Stimulated activated CD8-positive, alpha-beta memory T cell treated with anti-CD3 and anti-CD28 coated beads, Interleukin-4, amount 100 ng/mL, for 1 hour (primary cell): ENCODE measurements around the gene GDF10.

Source experiments
- DNase-seq, 2 donors: peaks; one replicate each; pipeline ENCODE4 v3.0.0-alpha.2; 2020; ENCODE audit warnings: low read depth in 2 of 2, low spot score in 1 of 2

The GDF10 gene, protein sequence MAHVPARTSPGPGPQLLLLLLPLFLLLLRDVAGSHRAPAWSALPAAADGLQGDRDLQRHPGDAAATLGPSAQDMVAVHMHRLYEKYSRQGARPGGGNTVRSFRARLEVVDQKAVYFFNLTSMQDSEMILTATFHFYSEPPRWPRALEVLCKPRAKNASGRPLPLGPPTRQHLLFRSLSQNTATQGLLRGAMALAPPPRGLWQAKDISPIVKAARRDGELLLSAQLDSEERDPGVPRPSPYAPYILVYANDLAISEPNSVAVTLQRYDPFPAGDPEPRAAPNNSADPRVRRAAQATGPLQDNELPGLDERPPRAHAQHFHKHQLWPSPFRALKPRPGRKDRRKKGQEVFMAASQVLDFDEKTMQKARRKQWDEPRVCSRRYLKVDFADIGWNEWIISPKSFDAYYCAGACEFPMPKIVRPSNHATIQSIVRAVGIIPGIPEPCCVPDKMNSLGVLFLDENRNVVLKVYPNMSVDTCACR

GRCh38 chr10:47299611-47300428 lies at the start of gene GDF10:
Gene GDF10, plus strand, starts transcription at chr10:47300197. Its CDS starts 455 bp downstream, at chr10:47300652.
- DNase-seq = no peak

DNA sequence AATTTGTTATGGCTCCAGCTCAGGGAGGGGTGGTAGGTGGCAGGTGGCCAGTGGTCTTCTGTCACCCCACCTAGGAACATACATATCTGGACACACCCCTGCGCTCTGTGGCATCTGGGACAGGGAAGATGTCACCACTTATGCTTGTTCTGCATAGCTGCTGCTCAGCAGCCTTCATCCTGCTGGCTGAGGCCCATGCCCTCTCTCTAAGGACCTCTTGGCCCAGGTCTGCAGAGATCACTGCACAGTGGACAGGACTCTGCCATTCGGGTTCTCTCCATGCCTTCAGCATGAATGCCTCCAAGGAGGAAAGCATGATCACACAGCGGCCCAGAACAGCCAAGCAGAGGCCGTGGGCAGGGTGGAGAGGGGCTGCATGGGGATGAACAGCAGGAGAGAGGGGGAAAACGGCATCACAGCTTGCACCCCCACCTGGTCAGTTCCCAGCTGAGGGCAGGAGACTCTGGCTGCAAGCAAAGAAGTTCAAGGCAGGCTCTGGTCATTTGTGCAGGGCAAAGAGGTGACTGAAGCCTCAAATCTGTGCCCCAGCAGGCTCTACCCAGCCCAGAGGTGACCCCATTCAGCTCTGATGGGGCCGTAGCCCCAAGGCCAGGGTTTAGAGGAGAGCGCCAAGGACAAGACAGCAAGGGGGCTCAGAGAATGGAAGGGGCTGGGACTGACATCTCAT lies 47.8 kb upstream of the GDF10 start:
- no peak for DNase-seq

DNA sequence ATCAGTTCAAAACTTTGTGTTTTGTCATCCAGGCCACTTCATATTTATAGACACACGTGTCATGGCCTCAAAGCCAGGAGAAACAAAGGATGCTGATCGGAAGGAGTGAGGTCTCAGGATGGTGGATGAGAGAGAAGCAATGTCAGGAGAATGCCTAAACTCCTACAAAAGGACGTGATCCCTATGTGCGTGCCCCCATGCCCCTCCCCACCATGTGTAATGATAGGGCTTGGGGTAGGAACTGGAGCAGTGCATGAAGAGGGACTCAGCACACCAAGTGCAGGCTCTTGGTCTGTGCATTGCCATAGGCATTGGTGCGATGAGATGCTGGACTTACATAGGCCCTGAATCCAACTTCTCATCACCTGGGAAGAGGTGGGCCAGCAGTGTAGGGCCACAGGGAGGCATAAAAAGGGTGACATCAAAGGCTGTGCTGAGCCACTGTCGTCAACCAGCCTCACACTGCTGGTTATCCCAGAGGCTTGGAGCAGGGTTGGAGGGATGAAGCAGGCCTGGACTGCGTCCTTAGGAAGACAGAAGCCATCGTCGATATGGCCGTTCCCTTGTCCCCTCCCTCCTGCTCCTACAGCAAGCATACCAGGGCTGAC lies 46.9 kb upstream of the GDF10 start:
- no peak for DNase-seq

GRCh38 chr10:47253651-47254375 lies 46.2 kb upstream of the GDF10 start:
- no peak for DNase-seq

DNA sequence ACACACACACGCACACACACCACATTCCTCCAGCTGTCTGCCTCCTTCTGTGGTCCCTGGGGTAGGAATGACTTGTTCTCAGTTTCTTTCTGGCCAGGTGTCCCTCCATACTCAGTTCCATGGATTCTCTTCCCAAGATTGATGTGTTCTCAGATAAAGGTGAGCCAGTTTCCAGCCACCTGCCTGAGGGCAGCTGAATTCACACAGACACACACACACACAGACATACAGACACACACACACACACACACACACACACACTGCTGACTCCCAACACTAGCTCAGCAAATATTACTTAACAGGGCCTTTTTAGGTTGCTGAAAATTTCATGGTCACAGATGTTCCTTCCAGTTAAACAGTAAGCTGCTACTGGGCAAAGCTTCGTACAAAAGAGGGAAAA lies 45.4 kb upstream of the GDF10 start:
- no peak for DNase-seq

DNA sequence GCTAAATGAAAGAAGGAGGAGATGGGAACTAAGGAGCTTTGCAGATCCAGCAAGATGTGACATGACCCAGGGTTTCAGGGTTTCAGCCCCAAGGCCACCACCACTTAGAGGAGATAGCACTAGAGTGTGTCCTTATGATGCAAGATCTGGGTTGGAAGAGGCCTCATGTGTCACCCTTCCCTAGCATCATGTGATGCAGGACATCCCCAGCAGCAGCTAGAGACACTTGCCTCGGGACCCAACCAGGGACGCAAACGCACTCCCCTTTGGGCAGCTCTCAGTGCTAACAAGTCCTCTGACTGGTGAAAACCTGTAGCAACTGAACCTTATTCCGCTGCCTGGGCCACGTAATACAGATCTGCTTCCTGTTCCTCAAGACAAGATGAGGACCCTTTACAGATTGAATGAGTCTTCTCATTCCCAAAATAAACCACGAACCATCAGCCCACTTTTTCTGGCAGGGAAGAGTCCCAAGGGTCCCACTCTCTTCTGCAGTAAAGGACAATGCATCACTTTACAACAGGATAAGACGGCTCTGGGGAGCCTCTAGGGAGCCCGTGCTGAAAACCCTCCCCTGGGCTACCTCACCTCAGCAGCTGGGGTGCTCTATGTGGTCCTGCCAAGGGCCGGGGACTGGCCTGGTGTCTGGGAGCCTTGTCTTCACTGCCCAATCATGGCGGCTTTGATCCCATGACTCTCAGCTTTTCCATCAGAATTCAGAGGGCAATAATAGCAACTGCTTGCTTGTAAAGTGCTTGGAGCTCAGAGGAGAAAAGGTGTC lies 44.8 kb upstream of the GDF10 start:
- no peak for DNase-seq

GRCh38 chr10:47255866-47256265 lies 44.1 kb upstream of the GDF10 start:
- no peak for DNase-seq

- DNase-seq = no peak
Measured at GRCh38 chr10:47256751-47257336, 43.2 kb upstream of the GDF10 start.

GRCh38 chr10:47257396-47258120 lies 42.4 kb upstream of the GDF10 start:
- DNase-seq = no peak

DNA sequence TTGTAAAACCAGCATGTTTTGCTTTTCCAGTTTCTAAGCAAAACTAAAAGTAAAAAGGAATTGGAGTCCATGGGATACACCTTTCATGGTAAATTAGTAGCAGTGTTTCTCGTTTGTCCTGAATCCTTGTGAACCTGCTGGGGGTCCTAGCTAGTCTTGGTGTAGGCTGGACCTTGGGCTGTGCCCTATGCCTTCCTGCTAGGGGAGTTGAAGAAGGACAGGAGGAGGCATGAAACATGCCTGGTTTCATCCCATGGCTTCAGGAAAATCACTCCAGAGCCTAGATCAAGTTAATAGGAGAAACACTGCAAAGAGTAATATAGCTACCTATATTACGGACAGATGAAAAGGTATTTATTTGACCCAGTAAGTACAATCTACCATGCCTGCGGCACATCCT lies 41.1 kb upstream of the GDF10 start:
- no peak for DNase-seq

DNA sequence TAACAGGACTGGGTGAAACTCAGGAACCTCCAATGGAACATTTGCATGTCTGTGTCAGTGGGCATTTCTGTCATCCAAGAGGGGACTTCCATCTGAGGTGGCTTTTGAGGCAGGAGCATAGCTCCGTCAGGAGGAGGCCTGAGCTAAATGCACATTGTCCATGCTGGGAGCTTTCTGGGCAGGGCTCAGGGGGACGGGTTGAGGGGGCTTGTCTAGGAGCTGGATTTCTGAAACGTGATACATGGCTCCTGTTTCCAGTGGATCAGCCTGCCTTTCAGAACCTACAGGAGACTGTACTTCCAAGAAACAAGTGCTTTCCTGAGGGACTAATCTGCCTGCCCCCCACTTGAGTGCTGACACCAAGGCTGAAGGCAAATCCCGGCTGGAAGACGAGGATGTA lies 40.5 kb upstream of the GDF10 start:
- DNase-seq = no peak

DNA sequence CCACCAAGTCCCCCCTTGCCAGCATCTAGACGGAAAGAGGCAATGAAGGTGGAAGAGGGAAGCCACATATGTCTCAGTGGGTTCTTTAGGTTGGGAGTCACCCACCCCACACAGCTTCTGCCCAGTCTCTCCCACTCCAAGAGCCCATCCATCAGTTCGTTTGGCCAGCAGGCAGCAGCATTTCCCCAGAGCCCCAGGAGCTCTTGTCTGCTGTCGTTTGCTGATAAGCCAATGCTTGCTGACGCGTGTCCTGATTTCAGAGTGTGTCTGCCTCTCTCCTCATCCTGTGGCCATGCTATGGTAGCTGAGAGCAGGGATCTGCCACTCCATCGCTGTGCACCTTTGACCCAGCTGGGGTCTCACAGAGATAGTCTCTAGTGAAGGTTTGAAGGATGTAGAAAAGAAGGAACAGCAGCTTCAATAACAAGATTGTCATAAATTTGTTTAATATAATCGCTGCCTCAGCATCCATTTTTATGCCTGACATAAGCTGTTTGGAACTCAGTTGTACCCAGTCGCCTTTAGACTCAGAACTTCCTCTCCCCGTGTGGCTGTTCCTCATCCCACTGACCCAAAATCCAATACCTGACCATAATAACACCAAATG lies 39.4 kb upstream of the GDF10 start:
- no peak for DNase-seq

DNA sequence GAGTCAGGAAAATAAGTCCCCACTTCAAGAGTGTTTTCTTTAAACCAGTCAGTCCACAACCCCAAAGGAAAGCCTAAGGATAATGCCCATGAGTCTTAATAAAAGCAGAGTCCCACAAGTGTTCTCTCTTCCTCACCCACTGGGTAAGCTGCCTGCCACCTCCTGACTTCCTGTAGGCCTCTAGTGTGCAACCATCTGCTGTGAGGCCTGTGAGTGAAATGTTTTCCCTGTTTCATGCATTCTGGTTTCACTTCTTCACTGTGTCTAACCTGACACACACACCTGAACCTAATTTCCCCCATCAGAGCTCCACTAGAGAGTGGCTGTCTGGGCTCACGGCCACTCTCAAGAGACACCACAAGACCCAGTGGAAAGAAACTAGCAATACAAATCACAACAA lies 38.9 kb upstream of the GDF10 start:
- DNase-seq = no peak

- DNase-seq = no peak
Measured at GRCh38 chr10:47261556-47261955, 38.4 kb upstream of the GDF10 start.

GRCh38 chr10:47262606-47263533 lies 37.1 kb upstream of the GDF10 start:
- no peak for DNase-seq

DNA sequence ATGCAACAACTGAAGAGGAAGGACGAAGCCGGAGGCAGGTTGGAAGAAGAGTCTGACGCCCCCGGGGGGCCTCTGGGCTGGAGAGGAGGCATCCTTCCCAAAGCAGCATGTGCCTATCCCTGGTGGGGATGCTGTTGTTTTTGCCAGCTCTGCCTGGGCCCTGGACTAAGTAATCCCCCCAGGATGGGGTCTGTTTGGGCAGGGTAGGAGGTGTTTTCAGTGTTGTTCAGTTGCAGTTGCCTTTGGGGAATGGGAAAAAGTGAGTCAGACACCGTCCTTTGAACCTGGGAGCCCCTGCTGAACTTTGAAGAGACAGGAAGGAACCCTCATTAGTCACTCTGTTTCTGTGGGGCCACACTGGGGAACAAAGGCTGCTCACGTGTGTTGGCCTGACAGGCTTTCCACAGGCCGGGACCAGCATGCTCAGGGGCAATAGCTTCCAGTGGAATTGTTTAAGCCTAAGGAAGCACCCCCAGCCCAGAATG lies 35.2 kb upstream of the GDF10 start:
- peak; percentile 25 to 31 for DNase-seq

GRCh38 chr10:47266602-47267001 lies 33.4 kb upstream of the GDF10 start:
- DNase-seq = no peak
